Measurements from ENCODE around the gene FARSA. TPM values are rescaled to one million over a fixed set of nuclear protein-coding genes. Genes with fewer than 3 reads are reported as not detected.
A peak's percentile ranks its signal among the peaks of the same experiment; 100 is the strongest.

FARSA gene
- total and polyA plus RNA-seq, 2 of the 13 experiments (the other 11 are each of a cell fraction or from before 2014, with no cell fraction given) = 25.9 to 72.0 TPM

DNA sequence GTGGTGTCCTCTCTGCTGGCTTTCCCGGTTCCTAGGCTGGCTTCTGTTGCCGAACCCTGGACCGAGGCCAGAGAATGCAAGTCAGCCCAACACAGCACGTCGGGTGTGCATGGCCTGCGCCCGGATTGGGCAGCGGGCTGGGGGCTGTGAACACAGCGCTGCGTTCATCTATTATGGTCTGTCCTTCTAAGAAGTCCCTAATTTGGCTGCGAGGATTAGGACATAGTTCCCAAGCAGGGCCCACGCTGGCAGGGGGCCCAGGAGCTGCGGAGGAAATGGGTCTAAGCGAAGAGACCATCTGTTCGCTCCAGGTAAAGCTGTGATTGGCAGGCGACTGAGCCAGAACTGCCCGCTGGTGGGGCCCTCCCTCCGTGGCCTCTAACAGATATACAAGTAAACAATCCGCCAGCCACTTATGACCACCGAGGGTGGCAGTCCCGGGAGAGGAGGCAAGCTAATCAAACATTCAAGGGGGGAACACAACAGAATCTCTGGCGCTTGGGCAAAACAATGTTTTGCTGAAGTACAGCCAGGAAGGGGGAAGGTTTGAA, 20.4 kb downstream of the FARSA start (continued):
- peak; percentile 69 for TF ChIP-seq FOXP4 (CRISPR knock-in tag; IDR thresholded peaks at IDR 0.05)
- TF ChIP-seq ZC3H4 (CRISPR knock-in tag; IDR thresholded peaks at IDR 0.05; ENCODE audit: borderline replicate concordance) = no peak
- no peak for TF ChIP-seq ZNF263 (CRISPR knock-in tag; IDR thresholded peaks at IDR 0.05)
- peak; percentile 45; the same call in 1 of the 2 replicates for TF ChIP-seq ZNF768 (CRISPR knock-in tag; IDR thresholded peaks at IDR 0.05)
- TF ChIP-seq RAD51 (IDR thresholded peaks at IDR 0.05; ENCODE audit: borderline replicate concordance) = no peak
- no peak for TF ChIP-seq ZNF484 (CRISPR knock-in tag; IDR thresholded peaks at IDR 0.05; ENCODE audit: borderline replicate concordance, low read depth)
- peak; percentile 74; the same call in 1 of the 2 replicates for TF ChIP-seq GATAD2A (CRISPR knock-in tag; IDR thresholded peaks at IDR 0.05)
- no peak for TF ChIP-seq SOX6 (IDR thresholded peaks at IDR 0.05)
- TF ChIP-seq SOX6 (CRISPR knock-in tag; IDR thresholded peaks at IDR 0.05) = 0 out of 2 replicates have a peak, but pooled peaks have one; percentile 44
- TF ChIP-seq ZNF383 (CRISPR knock-in tag; IDR thresholded peaks at IDR 0.05; ENCODE audit: borderline replicate concordance) = no peak
- peak; percentile 20 for TF ChIP-seq ASH2L (IDR thresholded peaks at IDR 0.05; ENCODE audit: insufficient read length, low read depth, low read length)
- no peak for TF ChIP-seq SIN3B (IDR thresholded peaks at IDR 0.05; ENCODE audit: low read length)
- TF ChIP-seq TGIF2 (CRISPR knock-in tag; IDR thresholded peaks at IDR 0.05) = peak; percentile 16; the same call in 1 of the 2 replicates
- peak; percentile 31; the same call in 1 of the 2 replicates for TF ChIP-seq DRAP1 (CRISPR knock-in tag; IDR thresholded peaks at IDR 0.05)
- no peak for TF ChIP-seq ZFP41 (CRISPR knock-in tag; IDR thresholded peaks at IDR 0.05; ENCODE audit: borderline replicate concordance)
- TF ChIP-seq HMG20A (CRISPR knock-in tag; IDR thresholded peaks at IDR 0.05; ENCODE audit: borderline replicate concordance) = no peak
- no peak for TF ChIP-seq ZBTB26 (CRISPR knock-in tag; IDR thresholded peaks at IDR 0.05; ENCODE audit: borderline replicate concordance)
- TF ChIP-seq ZNF761 (CRISPR knock-in tag; conservative IDR thresholded peaks at IDR 0.05) = no peak
- 0 out of 2 replicates have a peak, but pooled peaks have one; percentile 23 for TF ChIP-seq HOMEZ (CRISPR knock-in tag; IDR thresholded peaks at IDR 0.05; ENCODE audit: low read depth)
- TF ChIP-seq NFE2L1 (CRISPR knock-in tag; IDR thresholded peaks at IDR 0.05; ENCODE audit: borderline replicate concordance) = no peak; the same call in 1 of the 2 replicates
- TF ChIP-seq, protein P1, sequence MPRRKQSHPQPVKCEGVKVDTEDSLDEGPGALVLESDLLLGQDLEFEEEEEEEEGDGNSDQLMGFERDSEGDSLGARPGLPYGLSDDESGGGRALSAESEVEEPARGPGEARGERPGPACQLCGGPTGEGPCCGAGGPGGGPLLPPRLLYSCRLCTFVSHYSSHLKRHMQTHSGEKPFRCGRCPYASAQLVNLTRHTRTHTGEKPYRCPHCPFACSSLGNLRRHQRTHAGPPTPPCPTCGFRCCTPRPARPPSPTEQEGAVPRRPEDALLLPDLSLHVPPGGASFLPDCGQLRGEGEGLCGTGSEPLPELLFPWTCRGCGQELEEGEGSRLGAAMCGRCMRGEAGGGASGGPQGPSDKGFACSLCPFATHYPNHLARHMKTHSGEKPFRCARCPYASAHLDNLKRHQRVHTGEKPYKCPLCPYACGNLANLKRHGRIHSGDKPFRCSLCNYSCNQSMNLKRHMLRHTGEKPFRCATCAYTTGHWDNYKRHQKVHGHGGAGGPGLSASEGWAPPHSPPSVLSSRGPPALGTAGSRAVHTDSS (CRISPR knock-in tag; conservative IDR thresholded peaks at IDR 0.05) = no peak
- peak; percentile 53; the same call in 1 of the 2 replicates for TF ChIP-seq GABPB1 (CRISPR knock-in tag; IDR thresholded peaks at IDR 0.05)

All from HepG2 (cell line).